ENCODE measurements around the gene ZNF654.

GRCh38 chr3:88150806-88151205 is 91.8 kb downstream of the ZNF654 start:
- no peak for TF ChIP-seq CTCF (CRISPR knock-in tag; IDR thresholded peaks at IDR 0.05)
- TF ChIP-seq ZNF10 (CRISPR knock-in tag; IDR thresholded peaks at IDR 0.05; ENCODE audit: borderline replicate concordance, low read depth): no peak
- TF ChIP-seq SMC3 (IDR thresholded peaks at IDR 0.05; ENCODE audit: low read length): no peak

Data from HepG2 (cell line).